Renal cortex interstitium (tissue), 15 donors: Measurements from ENCODE around the gene NRN1. TPM values are rescaled to one million over a fixed set of nuclear protein-coding genes. Genes with fewer than 3 reads are reported as not detected.
"Not testable (repeated sequence)": the region's sequence is repeated elsewhere in the genome, so short reads cannot be mapped to it uniquely, and the experiment has no call there.

Experiments
- DNase-seq, 11 donors: peaks; one replicate each; pipeline ENCODE4 v3.0.0-alpha.2; 2013; ENCODE audit warnings: low read depth in 9 of 11, low spot score in 4 of 11; ENCODE audit errors: extremely low read depth in 1 of 11
- long read RNA-seq, 16 experiments: transcript quantifications; one replicate each; lab custom pipeline, GENCODE V29; 2026
- polyA plus RNA-seq, 3 donors: library from polyadenylated mRNA; unstranded; fragments of 120-200 nt; gene quantifications; one replicate each; pipeline ENCODE4 v1.2.1, GENCODE V29; 2013; ENCODE audit not compliant: insufficient read length in 3 of 3

Gene NRN1, protein sequence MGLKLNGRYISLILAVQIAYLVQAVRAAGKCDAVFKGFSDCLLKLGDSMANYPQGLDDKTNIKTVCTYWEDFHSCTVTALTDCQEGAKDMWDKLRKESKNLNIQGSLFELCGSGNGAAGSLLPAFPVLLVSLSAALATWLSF
- polyA plus RNA-seq: 1 to 10 TPM; 5.0 to 6.2 (median 5.8) TPM
- long read RNA-seq, donor 1: 0 reads
- long read RNA-seq, donor 2, partial matches to known transcripts: 0 of 1 reads
- long read RNA-seq, donor 2, other reads (novel, unspliced or antisense): 0 of 1 reads
- long read RNA-seq, donor 3, transcript NRN1-201 (3 exons, 1,624 nt): major isoform, 6 of 7 reads
- long read RNA-seq, donor 3, partial matches to known transcripts: 0 of 7 reads
- long read RNA-seq, donor 3, other reads (novel, unspliced or antisense): 0 of 7 reads
- long read RNA-seq, donor 4, partial matches to known transcripts: 0 of 2 reads
- long read RNA-seq, donor 4, other reads (novel, unspliced or antisense): 0 of 2 reads
- long read RNA-seq, donor 5: 0 reads
- long read RNA-seq, donor 6, partial matches to known transcripts: 0 of 3 reads
- long read RNA-seq, donor 6, other reads (novel, unspliced or antisense): 0 of 3 reads
- long read RNA-seq, donor 7, partial matches to known transcripts: 0 of 4 reads
- long read RNA-seq, donor 7, other reads (novel, unspliced or antisense): 0 of 4 reads
- long read RNA-seq, donor 8: 0 reads
- long read RNA-seq, donor 9, partial matches to known transcripts: 0 of 3 reads
- long read RNA-seq, donor 9, other reads (novel, unspliced or antisense): 0 of 3 reads
- long read RNA-seq, donor 10: 0 reads
- long read RNA-seq, donor 11: 0 reads
- long read RNA-seq, donor 12, partial matches to known transcripts: 0 of 4 reads
- long read RNA-seq, donor 12, other reads (novel, unspliced or antisense): 0 of 4 reads
- long read RNA-seq, donor 13: 0 reads
- long read RNA-seq, donor 14, partial matches to known transcripts: 0 of 2 reads
- long read RNA-seq, donor 14, other reads (novel, unspliced or antisense): 0 of 2 reads
- long read RNA-seq, donor 15: 0 reads
- long read RNA-seq, donor 16, partial matches to known transcripts: 0 of 2 reads
- long read RNA-seq, donor 16, other reads (novel, unspliced or antisense): 0 of 2 reads

DNA sequence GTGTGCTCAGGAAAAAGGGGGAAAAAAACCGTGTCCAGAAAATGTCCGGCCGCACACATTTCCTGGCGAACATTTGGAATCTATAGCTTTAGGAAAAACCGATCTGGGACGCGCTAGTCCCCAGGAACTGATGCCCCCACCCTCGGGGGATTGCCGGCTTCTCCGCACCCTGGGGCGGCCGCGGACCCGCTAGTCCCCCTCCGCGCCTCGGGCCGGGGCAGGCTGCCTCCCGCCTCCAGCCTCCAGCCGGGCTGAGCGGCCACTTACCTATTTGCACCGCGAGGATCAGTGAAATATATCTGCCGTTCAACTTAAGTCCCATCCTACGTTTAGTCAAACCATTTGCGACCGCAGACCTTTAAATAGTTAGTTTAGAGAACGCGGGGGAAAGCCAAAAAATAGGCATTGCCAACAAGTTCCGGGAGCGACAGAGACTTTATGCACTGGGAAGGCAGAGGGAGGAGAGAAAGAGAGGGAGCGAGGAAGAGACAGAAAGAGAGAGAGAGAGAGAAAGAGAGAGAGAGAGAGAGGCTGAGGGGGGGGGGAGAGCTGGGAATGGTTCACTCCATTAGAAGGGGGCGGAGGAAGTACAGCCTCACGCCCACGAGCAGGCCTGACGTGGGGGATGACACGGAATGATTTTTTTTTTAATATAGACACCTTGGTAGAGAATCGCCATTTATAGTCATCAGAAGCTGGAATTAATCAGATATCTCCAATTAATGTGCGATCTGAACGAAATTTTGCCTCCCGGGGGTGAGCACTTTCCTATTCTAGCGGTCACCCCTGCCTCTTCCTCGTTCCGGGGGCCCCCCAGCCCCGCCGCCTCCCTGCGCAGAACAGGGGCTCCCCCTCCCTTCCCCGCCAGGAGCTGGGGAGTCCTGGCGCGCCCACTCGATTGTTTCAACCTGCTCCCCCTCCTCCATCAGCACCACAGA lies at the start of gene NRN1:
Gene NRN1, minus strand, starts transcription at position 498 of the 938 bp plus-strand sequence. Its CDS starts 176 bp downstream, at position 322.
- no peak for DNase-seq

DNA sequence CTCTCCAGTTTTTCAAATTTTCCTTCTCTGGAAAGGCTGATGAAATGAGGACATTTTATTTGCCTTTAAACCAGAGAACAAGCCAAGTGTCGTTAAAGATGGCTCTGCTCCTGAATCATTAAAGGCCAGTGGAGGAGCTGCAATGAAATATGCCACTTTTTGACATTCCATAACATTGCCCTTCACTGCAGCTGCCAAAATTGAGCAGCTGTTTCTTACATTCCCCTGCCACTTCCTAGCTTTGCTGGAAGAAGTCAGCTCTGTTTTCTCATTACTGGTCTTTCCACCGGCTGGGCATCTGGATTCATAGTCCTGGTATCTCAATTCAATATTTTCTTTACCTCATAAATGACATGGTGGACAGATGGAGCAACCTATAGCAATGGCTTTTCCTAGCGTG lies 45.5 kb upstream of the NRN1 start:
- no peak for DNase-seq

DNA sequence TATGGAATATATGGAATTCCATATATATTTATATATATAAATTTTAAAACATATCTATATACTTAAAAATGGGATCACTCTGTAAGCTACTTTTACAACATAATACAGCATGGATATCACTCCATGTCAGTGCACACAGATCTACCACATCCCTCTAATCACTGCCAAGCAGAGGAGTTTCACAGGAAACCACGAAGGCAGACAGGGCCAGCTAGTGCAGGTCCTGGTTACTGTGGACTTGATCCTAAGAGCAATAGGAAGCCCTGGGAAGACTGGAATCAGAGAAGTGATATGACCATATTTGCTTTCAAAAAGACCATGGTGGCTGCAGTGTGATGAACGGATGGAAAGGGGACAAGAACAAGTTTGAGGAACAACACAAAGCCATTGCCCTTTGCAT lies 40.0 kb upstream of the NRN1 start:
- no peak for DNase-seq

DNA sequence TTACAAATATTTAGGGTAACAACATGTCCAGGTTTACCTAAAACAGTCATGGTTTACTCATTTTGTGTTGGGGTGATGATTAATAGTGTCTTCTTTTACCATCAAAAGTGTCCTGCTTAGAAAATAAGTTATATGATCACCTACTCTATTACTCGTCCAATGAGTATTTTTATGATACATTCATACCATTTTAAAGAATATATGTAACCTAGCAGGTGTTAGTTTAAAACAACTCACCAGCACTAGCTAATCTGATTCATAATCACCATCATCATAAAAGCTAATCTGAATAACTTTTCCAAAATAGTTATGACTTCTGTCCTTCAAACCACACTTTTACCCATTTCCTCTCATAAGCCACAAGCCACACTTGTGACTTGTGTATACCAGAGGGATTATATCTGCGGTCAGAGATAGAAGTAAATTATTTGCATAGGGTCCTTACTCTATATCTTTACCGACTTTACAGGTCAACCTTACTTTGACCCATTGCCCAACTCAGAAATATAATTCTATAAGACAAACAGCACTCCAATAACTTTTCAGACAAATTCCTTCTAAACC lies 33.3 kb upstream of the NRN1 start:
- no peak for DNase-seq

DNA sequence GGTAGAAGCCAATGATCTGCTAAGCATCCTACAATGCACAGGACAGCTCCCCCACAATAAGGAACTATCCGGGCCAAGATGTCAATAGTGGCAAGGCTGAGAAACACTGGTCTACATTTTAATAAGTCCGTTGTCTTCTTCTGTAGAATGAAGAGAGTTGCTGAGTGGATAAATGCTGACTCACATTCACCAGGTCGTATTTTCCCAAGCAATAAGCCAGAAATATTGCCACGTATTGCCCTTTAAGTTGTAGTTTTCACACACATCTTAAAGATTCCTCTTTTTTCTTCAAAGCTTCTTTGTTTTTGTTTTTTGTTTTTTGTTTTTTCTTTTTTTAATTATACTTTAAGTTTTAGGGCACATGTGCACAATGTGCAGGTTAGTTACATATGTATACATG lies 30.5 kb upstream of the NRN1 start:
- DNase-seq: no peak

DNA sequence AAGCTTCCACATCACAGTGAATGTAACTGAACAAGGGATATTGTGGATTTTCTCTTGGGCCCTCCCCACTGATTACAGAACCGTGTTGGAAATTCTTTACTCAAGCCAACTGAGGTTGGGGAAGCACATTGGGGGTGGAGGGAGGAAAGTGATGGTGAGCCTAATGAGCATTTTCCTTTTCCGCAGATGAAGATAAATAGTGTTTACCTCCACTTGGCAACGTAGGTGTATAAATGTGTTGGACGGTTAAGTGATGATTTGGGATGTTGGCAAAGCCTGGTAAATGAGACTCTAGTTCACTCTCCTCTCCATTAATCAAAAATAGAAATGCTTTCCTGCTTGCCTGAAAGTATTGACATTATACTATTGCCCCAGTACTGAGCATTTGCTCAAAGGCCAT lies 27.1 kb upstream of the NRN1 start:
- no peak for DNase-seq

DNA sequence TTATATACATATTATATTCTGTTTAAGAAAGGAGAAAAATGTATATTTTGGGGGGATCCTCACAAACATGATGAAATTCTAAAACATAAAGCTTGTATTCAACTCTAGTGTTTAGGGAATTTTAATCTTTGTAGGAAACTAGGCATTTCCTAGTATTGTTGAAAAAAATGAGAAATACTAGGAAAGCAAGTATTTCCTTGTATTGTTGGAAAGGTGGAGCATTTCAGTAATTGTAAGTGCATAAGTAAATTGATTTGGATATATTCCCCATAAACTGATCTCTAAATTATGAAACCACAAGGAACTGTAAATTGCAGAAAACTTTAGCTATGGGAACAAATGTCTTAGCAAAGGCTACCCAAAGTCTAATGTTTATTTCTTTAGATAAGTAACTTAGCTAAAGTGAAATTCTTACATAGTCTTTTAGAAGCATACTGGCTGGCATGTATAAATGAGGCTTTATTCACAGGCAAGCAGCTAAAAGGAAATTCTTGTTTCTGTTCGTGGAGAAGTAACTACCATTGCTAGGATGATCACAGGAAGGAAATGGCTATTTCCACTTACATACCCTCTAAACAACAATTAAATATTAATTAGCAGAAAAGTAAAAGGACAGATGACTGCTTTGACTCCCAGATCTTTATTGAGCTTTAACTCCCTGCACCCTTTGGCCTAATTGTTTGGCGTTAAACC lies 19.9 kb upstream of the NRN1 start:
- no peak for DNase-seq

DNA sequence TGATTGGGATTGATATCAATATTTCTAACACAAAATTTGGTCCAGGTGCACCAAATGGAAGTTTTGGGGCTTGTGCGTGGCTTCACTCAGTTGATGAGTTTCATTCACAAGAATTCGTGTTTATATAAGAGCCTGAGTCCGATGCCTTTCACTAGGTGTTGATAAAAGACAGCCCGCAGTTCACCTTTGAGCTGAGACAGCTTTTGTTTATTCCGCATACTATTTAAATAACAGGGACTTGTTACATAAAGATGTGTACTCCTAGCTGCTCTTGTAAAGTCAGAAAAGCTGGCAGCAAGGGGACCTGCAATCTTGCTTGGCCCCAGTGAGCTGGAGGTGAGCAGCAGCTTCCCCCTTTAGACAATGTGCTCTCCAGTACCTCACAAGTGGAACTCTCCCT lies 19.0 kb upstream of the NRN1 start:
- no peak for DNase-seq

DNA sequence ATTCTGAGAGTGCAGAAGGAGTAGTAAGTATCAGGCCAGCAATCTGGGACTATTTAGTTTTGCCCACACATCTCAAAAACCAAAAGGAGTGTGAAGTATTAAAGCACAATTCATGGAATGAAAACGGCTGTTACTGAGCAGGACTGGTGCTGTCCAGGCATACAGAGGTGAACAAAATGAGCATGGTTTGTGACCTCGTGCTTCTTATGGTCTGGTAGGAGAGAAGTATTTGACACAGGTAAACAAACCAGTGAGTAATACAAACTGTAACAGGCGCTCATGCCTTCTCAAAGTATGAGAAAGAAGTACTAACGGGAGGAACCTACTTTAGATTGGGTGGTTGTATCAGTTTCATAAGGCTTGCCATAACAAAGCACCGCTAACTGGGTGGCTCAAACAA lies 17.5 kb upstream of the NRN1 start:
- no peak for DNase-seq

DNA sequence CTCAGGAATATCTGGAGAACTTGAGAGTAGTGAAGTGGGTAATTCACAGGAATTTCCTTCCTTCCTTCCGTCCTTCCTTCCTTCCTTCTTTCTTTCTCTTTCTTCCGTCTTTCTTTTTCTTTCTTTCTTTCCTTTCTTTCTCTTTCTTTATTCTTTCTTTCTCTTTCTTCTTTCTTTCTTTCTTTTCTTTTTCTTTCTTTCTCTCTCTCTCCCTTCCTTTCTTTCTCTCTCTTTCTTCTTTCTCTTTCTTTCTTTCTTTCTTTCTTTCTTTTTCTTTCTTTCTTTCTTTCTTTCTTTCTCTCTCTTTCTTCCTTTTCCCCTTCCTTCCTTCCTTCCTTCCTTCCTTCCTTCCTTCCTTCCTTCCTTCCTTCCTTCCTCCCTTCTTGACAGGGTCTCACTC lies 16.1 kb upstream of the NRN1 start:
- DNase-seq: not testable (repeated sequence)

DNA sequence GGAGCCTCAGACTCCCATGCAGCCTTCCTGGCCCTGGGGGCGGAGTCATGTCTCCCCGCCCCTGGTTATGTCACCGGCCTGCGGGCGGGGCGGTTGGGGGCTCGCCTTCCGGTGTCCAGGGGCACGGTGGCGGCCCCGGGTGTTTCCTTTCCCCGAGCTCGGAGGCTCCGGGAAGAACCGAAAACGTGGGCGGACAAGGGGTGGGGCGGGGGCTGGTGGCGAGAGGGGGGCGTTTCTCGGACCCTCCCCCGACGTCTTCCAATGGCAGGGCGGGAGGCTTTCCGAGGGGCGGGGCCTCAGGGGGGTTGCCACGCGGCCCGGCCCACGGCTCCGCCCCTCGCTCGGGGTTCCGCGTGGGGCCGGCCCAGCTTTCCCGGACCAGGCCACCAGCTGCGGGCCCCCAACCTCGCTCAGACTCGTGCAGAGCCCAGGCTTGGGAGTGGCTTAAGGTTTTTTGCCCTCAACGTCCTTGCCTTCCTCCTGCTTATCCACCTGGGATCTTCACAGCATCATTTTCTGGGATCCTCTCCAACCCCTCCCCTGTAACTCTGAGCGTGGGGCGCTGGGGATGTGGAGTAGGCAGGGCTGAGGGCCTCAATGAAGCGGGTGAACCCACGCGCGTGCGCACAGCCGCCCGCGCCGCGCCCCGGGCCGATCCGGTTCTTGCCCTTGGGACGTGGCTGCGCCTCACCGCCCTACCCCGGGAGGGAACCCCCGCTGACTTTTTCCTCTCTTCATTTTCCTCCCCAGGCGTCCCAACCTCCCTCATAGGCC lies 2.1 kb upstream of the NRN1 start:
- no peak for DNase-seq

DNA sequence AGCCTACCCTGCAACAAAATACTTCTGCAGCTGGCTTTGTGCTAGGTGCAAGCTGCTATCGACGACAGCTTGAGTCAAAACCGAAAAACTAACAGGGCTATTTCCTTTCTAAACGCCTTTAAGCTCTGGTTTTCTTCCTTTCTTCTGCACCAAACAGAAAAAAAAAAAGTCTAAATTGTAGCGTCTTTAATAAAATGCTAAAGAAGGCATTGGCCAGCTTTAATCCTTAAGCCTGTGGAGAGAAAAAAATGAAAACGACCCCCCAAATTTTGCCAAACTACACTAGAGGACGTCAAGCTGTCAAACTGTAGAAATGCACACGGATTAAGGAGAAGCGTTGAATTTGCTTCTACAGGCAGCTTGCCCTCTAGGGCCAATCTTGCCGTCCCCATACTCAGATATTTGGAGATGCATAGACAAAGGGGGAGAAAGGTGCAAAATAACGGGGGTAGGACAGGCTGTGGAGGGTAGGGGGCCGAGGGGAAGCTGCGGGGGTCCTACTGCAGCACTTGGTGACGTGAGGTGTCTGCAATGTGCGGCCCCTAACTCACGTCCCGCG lies 1.4 kb upstream of the NRN1 start:
- no peak for DNase-seq

DNA sequence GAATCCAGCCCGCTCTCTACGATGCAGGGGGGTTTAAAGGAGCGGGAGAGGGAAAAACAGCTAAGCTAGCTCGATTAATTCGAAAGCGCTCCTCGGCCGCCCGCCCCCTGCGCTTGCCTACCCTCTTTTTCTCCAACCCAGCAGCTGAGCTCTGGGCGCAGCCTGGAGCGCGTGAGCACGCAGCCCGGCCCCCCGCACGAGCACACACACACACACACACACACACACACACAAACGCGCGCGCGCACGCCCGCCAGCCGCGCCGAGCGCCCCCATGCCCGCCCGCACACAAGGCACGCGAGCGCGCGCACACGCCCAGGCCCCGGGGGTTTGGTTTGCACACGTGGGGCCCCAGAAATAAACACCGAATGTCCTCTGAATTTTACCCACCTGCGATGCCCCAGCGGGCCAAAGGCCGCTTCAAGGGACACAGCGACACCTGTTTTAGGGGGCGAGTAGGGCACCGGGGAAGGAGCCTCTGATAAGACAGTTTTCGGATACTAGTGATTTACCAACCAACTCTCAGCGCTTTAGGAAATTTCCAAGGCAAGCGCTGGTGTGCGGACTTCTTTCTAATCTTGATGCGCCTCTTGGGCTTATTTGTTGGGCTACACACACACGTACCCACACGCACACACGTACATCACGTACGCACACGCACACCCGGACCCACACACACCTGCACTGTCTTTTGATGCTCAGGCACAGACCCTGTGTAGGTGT lies 802 bp upstream of the NRN1 start:
- DNase-seq: no peak

DNA sequence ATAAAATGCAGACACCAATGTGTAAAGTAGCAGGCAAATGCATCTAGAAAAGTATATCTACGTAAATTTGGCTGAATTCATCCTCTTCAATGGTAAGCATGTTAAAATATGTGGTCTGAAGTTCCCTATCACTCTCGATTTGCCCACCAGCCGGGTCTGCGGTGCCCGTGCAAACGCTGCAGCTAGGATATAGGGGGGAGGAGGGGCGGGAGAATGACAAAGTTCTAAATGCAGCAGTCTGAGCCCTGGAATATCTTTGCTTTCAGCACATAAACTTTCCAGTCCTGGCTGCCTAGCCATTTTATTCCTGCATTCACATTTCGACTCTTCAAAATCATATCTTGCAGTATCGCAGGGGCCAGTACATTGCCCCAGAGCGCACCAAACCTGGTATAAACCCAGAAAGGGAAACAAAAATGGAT lies 708 bp downstream of the NRN1 start:
- no peak for DNase-seq

DNA sequence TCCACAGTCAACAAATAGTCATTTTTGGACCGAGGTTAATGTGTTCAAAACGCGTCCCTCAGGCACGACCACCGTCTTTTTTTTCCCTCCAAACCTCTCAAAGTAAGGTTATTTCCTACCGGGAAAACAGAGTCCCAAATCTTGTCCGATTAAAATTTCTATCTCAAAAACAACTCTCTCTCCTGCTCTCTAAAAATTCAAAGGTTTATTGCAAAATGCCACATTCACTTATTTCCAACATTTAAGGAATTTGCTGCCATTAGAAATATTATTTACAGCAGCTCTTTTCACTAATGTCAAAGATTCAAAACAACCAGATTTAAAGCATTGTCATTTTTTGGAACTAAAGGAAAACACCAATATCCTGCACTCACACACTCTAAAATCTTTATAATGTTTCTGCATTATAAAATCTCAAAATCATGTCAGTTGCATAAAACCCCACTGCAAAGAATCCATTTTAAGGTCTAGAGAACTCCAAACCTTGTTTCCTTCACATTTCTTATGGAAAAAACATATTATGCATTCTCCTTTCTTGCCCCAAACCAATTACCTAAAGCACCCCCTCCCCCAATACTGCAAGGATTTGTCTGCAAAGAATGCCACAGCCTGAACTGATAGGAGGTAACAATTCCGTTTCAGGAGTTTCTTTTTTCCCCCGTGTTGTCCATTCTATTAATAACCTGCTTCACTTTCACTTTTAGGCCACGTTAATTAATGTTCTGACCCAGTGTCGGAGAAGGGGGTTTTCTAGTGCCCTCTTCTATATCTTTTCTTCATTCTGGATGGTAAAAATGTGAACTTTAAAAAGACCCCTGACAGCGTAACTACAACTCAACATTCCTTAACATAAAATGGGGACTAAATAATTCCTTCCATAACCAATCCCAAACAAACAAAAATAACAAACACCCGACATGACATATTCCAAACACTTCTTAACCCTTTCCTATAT lies 1.4 kb downstream of the NRN1 start:
- no peak for DNase-seq
